Peyer's patch (tissue), 4 donors: ENCODE results near the gene ANKFN1.

Experiments used
- POLR2A ChIP-seq, 2 donors: fragments of 450-650 bp; IDR thresholded peaks; one replicate each; pipeline ENCODE4 v1.5.1; 2017; ENCODE audit warnings: antibody characterized with exemption in 2 of 2, mild to moderate bottlenecking in 2 of 2, moderate library complexity in 2 of 2
- TF ChIP-seq, protein P1 (sequence below), 6 experiments: fragments of 450-650 bp in 4 of 6; fragments of 200-600 bp in 2 of 6; sonication (generic) in 1 of 6; IDR thresholded peaks; one replicate each; pipeline ENCODE4 v1.5.1; 2017 to 2019; ENCODE audit warnings: antibody characterized with exemption in 6 of 6, mild to moderate bottlenecking in 3 of 6, moderate library complexity in 1 of 6

- TF ChIP-seq, protein P1, sequence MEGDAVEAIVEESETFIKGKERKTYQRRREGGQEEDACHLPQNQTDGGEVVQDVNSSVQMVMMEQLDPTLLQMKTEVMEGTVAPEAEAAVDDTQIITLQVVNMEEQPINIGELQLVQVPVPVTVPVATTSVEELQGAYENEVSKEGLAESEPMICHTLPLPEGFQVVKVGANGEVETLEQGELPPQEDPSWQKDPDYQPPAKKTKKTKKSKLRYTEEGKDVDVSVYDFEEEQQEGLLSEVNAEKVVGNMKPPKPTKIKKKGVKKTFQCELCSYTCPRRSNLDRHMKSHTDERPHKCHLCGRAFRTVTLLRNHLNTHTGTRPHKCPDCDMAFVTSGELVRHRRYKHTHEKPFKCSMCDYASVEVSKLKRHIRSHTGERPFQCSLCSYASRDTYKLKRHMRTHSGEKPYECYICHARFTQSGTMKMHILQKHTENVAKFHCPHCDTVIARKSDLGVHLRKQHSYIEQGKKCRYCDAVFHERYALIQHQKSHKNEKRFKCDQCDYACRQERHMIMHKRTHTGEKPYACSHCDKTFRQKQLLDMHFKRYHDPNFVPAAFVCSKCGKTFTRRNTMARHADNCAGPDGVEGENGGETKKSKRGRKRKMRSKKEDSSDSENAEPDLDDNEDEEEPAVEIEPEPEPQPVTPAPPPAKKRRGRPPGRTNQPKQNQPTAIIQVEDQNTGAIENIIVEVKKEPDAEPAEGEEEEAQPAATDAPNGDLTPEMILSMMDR (IDR thresholded peaks at IDR 0.05): no peak
- no peak for TF ChIP-seq POLR2A (IDR thresholded peaks at IDR 0.05)
Observed at GRCh38 chr17:56160422-56160821, 7.1 kb downstream of the ANKFN1 start.
